AG04449 (cell line): ENCODE data around the gene PDZD2.

Source experiments
- CTCF ChIA-PET: fragments of 350-600 bp; formaldehyde crosslinking; extraction: SDS; loops from one replicate; lab custom pipeline; 2021; ENCODE audit warnings: antibody characterized with exemption; lab: Yijun Ruan, JAX
- POLR2A ChIA-PET: fragments of 400-600, 350-600 bp; formaldehyde crosslinking; extraction: SDS; loops from one replicate; lab custom pipeline; 2020; ENCODE audit warnings: antibody characterized with exemption, inconsistent platforms; lab: Yijun Ruan, JAX
- DNase-seq: peaks from one replicate; pipeline ENCODE4 v3.0.0-alpha.2; 2010; ENCODE audit warnings: low read depth, low spot score
- H3K4me3 ChIP-seq: 2 replicates; pipeline ENCODE4 v1.5.1; 2011; ENCODE audit warnings: low read depth, mild to moderate bottlenecking, control low read depth, low read length
- CTCF ChIP-seq: IDR thresholded peaks from one replicate; pipeline ENCODE4 v1.5.1; 2011; ENCODE audit warnings: mild to moderate bottlenecking, moderate library complexity, low read length, control low read depth, inconsistent platforms; ENCODE audit not compliant: insufficient read depth; ENCODE audit errors: missing control alignments

Gene PDZD2

DNA sequence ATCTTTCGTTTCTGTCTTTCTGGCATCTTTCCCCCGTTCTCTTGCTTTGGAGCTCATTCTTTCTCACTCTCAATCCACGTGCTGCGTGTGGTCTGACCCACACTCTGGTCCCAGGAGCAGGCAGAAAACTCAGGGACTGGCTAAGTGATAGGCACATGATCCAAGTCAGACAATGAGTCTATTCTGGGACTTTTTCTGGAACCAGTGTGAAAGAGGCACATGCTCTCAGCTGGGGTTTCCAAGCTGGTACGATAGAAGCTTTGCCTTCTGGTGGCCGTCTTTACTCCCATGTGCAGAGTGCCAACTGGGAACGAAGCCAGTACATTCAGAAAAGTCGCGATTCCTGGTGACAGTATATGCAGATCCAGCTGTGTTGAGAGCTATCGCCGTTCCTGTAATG is 94.4 kb downstream of the PDZD2 start:
- TF ChIP-seq CTCF, result no peak
- DNase-seq, result no peak
- POLR2A ChIA-PET, result no interaction called here
- H3K4me3 ChIP-seq, result no peak overlapping the region
- CTCF ChIA-PET, result no interaction called here

GRCh38 chr5:31736127-31736526 is 97.2 kb downstream of the PDZD2 start:
- ChIA-PET CTCF (no interaction called here), POLR2A (no interaction called here)
- DNase-seq, result no peak
- no peak overlapping the region for H3K4me3 ChIP-seq
- no peak for TF ChIP-seq CTCF

GRCh38 chr5:31738199-31738598 is 99.3 kb downstream of the PDZD2 start:
- no peak for TF ChIP-seq CTCF
- DNase-seq, result no peak
- CTCF ChIA-PET, result no interaction called here
- no peak overlapping the region for H3K4me3 ChIP-seq
- POLR2A ChIA-PET, result no interaction called here

DNA sequence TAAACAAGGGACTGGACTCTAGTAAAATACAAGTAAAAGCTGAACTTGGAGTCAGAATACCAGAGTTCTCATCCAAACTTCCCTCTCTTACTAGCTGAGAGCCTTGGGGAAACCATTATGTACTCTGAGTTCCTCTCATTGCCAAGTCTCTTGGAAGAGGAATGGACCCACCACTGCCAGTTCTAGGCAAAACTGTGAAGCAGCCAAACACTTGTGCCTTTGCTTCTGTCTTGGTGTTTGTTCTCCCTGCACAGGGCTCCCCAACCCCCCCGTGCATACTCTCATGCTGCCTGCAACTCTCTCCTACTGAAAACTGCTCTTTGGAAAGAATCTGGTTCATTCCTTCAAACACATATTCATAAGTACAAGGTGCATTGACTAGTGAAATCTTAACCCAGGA is 102.6 kb downstream of the PDZD2 start:
- H3K4me3 ChIP-seq, result no peak overlapping the region
- ChIA-PET CTCF (no interaction called here), POLR2A (no interaction called here)
- no peak for DNase-seq
- no peak for TF ChIP-seq CTCF

DNA sequence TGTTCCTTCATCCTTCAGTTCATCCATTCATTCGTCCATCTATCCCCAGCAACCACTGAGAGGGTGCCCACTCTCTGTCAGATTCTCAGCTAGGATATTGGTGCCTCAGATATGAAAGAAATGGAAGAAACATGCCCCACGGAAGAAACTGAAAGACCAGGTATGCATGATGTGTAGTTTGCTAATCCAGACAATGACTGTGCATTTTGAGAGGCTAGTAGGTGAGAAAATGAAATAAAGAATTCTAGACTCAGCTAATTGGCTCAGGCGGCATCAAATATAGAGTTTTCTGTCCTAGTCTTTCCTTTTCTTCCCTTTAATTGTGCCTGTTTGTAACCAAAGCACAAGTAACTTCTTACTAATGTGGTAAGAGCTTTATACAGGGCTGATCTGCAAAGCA is 104.7 kb downstream of the PDZD2 start:
- H3K4me3 ChIP-seq, result no peak overlapping the region
- ChIA-PET POLR2A (no interaction called here), CTCF (no interaction called here)
- no peak for DNase-seq
- no peak for TF ChIP-seq CTCF

GRCh38 chr5:31748458-31749172 is 109.7 kb downstream of the PDZD2 start:
- ChIA-PET POLR2A (no interaction called here), CTCF (no interaction called here)
- no peak for DNase-seq

More at GRCh38 chr5:31748458-31749172, 109.7 kb downstream of the PDZD2 start:
- no peak overlapping the region for H3K4me3 ChIP-seq
- no peak for TF ChIP-seq CTCF
